PC-3 (cell line): ENCODE data around the gene RBFOX2. TPM values are rescaled to one million over a fixed set of nuclear protein-coding genes. Genes with fewer than 3 reads are reported as not detected.

Source experiments
- ATAC-seq: fragments of 200-7000 bp; cut with Tn5 transposase; 2 replicates; pipeline ENCODE4 v1.9.1; 2020; ENCODE audit warnings: mild to moderate bottlenecking, moderate library complexity
- BruUV-seq: library from RNA; stranded (reverse); fragments of 400-500 nt; replicated peaks from 2 replicates; lab custom pipeline; 2021; lab: Mats Ljungman, UMichigan
- CTCF ChIA-PET: fragments of 300-600 bp; sonication (Branson Sonifier 250); formaldehyde crosslinking; loops from one replicate; lab custom pipeline; 2022; ENCODE audit warnings: antibody characterized with exemption; lab: Charles Lee
- POLR2A ChIA-PET: fragments of 300-600 bp; sonication (Branson Sonifier 250); formaldehyde crosslinking; loops from one replicate; lab custom pipeline; 2022; ENCODE audit warnings: antibody characterized with exemption; ENCODE audit not compliant: unreplicated experiment; lab: Charles Lee
- DNase-seq: peaks from one replicate; pipeline ENCODE4 v3.0.0-alpha.2; 2015
- H2AFZ ChIP-seq: fragments of 300-600 bp; sonication (generic); 2 replicates; pipeline ENCODE4 v1.6.0; 2016; ENCODE audit warnings: antibody characterized with exemption, low read length
- H3F3A ChIP-seq: fragments of 300-600 bp; sonication (generic); one replicate; pipeline ENCODE4 v1.6.0; 2017; ENCODE audit warnings: antibody characterized with exemption, low read length, control low read depth, mild to moderate bottlenecking; ENCODE audit not compliant: unreplicated experiment
- H3K27ac ChIP-seq: fragments of 300-600 bp; sonication (generic); 2 replicates; pipeline ENCODE4 v1.5.1; 2016; ENCODE audit warnings: mild to moderate bottlenecking, low read length
- H3K27me3 ChIP-seq: fragments of 300-600 bp; sonication (generic); 2 replicates; pipeline ENCODE4 v1.6.1; 2016; ENCODE audit warnings: low read length, mixed read lengths
- H3K36me3 ChIP-seq: fragments of 300-600 bp; sonication (generic); 2 replicates; pipeline ENCODE4 v1.6.1; 2016; ENCODE audit warnings: low read depth, mixed run types, low read length, mixed read lengths
- H3K4me1 ChIP-seq: fragments of 300-600 bp; sonication (generic); 2 replicates; pipeline ENCODE4 v1.5.1; 2016; ENCODE audit warnings: low read length; ENCODE audit not compliant: insufficient read depth
- H3K4me2 ChIP-seq: fragments of 300-600 bp; sonication (generic); 2 replicates; pipeline ENCODE4 v1.6.0; 2016; ENCODE audit warnings: low read length
- H3K4me3 ChIP-seq: fragments of 300-600 bp; sonication (generic); 2 replicates; pipeline ENCODE4 v1.5.1; 2016; ENCODE audit warnings: mild to moderate bottlenecking, low read length, mixed read lengths
- H3K79me2 ChIP-seq: fragments of 300-600 bp; sonication (generic); 2 replicates; pipeline ENCODE4 v1.6.1; 2017; ENCODE audit warnings: low read length, mixed read lengths
- H3K9ac ChIP-seq: fragments of 300-600 bp; sonication (generic); 2 replicates; pipeline ENCODE4 v1.6.0; 2016; ENCODE audit warnings: mild to moderate bottlenecking, low read length
- H3K9me2 ChIP-seq: fragments of 300-600 bp; sonication (generic); replicated peaks from 2 replicates; pipeline ENCODE4 v1.6.1; 2016; ENCODE audit warnings: mixed run types, low read length, mixed read lengths
- H3K9me3 ChIP-seq: fragments of 300-600 bp; sonication (generic); 2 replicates; pipeline ENCODE4 v1.6.1; 2016; ENCODE audit warnings: low read length, mixed read lengths
- H4K20me1 ChIP-seq: fragments of 300-600 bp; sonication (generic); 2 replicates; pipeline ENCODE4 v1.6.1; 2016; ENCODE audit warnings: low read length, mixed read lengths
- EZH2 ChIP-seq: fragments of 300-600 bp; sonication (generic); IDR thresholded peaks from one replicate; pipeline ENCODE4 v1.6.1; 2017; ENCODE audit warnings: antibody characterized with exemption, mild to moderate bottlenecking, low read length; ENCODE audit not compliant: unreplicated experiment
- EZH2phosphoT487 ChIP-seq: fragments of 300-600 bp; sonication (generic); IDR thresholded peaks from 2 replicates; pipeline ENCODE4 v1.6.1; 2018; ENCODE audit warnings: mild to moderate bottlenecking, antibody characterized with exemption, low read length, borderline replicate concordance
- intact Hi-C: fragments of 100-400 bp; cut with micrococcal nuclease; formaldehyde crosslinking; loops from 2 replicates; pipeline ENCODE4 v1.9.0; 2023
- total RNA-seq: library from RNA; depleted of rRNA; stranded (reverse); fragments of >200 nt; gene quantifications from 2 replicates; pipeline ENCODE4 v1.2.3, GENCODE V29; 2014
- TF ChIP-seq, protein P1 (sequence below): fragments of 300-600 bp; sonication (generic); conservative IDR thresholded peaks from 2 replicates; pipeline ENCODE4 v1.5.1; 2017; ENCODE audit warnings: antibody characterized with exemption, low read depth, mild to moderate bottlenecking, low read length

Gene RBFOX2
- total RNA-seq, 1 experiment from 2014 or later = 75.1 TPM

DNA sequence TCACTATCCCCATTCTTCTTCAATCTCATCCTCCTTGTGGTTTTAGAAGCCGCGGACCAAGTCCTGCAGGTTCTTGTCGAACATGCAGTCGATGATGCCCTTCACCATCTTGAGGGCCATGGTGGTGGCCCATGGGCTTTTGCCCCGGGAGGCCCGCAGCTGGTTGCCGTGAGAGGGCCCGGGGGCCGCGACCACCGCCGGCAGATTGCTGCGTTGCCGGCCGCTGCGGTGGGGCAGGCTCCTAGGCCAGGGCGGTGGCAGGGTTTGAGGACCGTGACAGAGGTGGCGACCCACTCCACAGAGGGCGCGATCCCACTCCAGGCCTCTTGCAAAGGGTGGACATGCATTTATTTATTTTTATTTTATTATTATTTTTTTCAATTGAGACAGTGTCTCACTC, 244.0 kb downstream of the RBFOX2 start:
- no peaks in the 10 kb centered on the region for H3K27me3 ChIP-seq
- H3K4me3 ChIP-seq = peak overlapping the region; percentile 31; the same call in 1 of the 2 replicates
- H3K79me2 ChIP-seq = peaks cover 81% of the 10 kb centered on the region
- peak overlapping the region; percentile 51 for H3K9ac ChIP-seq
- BruUV-seq = no TSS peak
- peak overlapping the region; percentile 92 for H3K27ac ChIP-seq
- H3F3A ChIP-seq = peaks cover 10% of the 10 kb centered on the region
- intact Hi-C loops = loop anchor here (5.0 kb wide), 1 partner anchor 157 kb away; no protein-coding TSS in a partner anchor
- no peaks in the 10 kb centered on the region for H4K20me1 ChIP-seq
- no peaks in the 10 kb centered on the region for H3K9me2 ChIP-seq
- DNase-seq (no peak), ATAC-seq (no peak)
- no peak overlapping the region for H2AFZ ChIP-seq
- peak overlapping the region; percentile 74 for H3K4me2 ChIP-seq
- H3K9me3 ChIP-seq = no peaks in the 10 kb centered on the region
- peaks cover 12% of the 10 kb centered on the region for H3K36me3 ChIP-seq
- ChIA-PET CTCF (no interaction called here), POLR2A (interaction anchor here (0.5 to 1.0 kb wide), 2 partner anchors 18 to 51 kb away, joined by 3 to 8 read pairs; no protein-coding TSS in a partner anchor)
- H3K4me1 ChIP-seq = peaks cover 29% of the 10 kb centered on the region
- TF ChIP-seq EZH2 = no peak
- TF ChIP-seq, protein P1, sequence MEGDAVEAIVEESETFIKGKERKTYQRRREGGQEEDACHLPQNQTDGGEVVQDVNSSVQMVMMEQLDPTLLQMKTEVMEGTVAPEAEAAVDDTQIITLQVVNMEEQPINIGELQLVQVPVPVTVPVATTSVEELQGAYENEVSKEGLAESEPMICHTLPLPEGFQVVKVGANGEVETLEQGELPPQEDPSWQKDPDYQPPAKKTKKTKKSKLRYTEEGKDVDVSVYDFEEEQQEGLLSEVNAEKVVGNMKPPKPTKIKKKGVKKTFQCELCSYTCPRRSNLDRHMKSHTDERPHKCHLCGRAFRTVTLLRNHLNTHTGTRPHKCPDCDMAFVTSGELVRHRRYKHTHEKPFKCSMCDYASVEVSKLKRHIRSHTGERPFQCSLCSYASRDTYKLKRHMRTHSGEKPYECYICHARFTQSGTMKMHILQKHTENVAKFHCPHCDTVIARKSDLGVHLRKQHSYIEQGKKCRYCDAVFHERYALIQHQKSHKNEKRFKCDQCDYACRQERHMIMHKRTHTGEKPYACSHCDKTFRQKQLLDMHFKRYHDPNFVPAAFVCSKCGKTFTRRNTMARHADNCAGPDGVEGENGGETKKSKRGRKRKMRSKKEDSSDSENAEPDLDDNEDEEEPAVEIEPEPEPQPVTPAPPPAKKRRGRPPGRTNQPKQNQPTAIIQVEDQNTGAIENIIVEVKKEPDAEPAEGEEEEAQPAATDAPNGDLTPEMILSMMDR = no peak
- TF ChIP-seq EZH2phosphoT487 = no peak

DNA sequence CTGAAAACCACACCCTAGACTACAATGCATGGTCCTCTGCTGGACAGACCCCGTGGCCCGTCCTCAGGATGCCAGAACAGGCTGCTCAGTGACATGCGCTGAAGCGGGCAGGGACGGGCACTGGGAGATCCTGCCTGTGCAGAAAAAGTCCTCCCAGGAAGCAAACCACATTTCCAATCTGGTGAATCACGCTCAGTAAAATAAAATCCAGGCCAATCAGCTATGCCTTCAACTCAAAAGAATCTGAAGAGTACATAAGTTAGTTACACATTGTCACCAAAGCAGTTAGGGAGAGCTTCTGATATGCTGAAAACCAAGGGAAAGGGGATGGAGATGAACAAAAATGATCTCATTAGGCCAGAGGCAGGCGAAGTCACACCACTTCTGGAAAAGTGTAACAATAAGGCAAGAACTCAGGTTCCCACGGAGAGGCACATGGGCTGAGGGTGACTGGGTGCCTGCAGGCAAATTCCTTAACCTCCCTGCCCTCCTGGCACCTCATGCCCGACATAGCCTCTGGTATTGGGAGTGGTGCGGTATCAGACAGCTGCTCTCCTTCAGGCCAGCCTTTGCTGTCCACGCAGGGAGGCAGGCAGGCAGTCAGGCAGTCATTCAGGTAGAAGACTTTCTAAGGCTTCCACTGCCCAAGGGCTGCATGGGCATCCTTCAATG, 244.5 kb downstream of the RBFOX2 start:
- ChIA-PET POLR2A (interaction anchor here (0.5 to 1.0 kb wide), 2 partner anchors 17 to 52 kb away, joined by 3 to 8 read pairs; no protein-coding TSS in a partner anchor), CTCF (interaction anchor here (0.6 kb wide), 1 partner anchor 52 kb away, joined by 3 read pairs; no protein-coding TSS in a partner anchor)
- H3K9me3 ChIP-seq = no peaks in the 10 kb centered on the region
- peak overlapping the region; percentile 51 for H3K9ac ChIP-seq
- BruUV-seq = TSS peak; percentile 80
- intact Hi-C loops = loop anchor here (5.0 kb wide), 1 partner anchor 157 kb away; no protein-coding TSS in a partner anchor
- no peaks in the 10 kb centered on the region for H3K9me2 ChIP-seq
- H3K36me3 ChIP-seq = peaks cover 12% of the 10 kb centered on the region
- peak overlapping the region; percentile 74 for H3K4me2 ChIP-seq
- no peaks in the 10 kb centered on the region for H3K27me3 ChIP-seq
- peak; percentile 94 for ATAC-seq
- peaks cover 80% of the 10 kb centered on the region for H3K79me2 ChIP-seq
- peak overlapping the region; percentile 31; the same call in 1 of the 2 replicates for H3K4me3 ChIP-seq
- H3K4me1 ChIP-seq = peaks cover 29% of the 10 kb centered on the region
- H2AFZ ChIP-seq = peak overlapping the region; percentile 21; the same call in 1 of the 2 replicates
- TF ChIP-seq EZH2 (no peak), EZH2phosphoT487 (no peak)
- TF ChIP-seq, protein P1 = no peak
- H3F3A ChIP-seq = peaks cover 10% of the 10 kb centered on the region
- DNase-seq = peak; percentile 89
- H3K27ac ChIP-seq = peak overlapping the region; percentile 92
- no peaks in the 10 kb centered on the region for H4K20me1 ChIP-seq

DNA sequence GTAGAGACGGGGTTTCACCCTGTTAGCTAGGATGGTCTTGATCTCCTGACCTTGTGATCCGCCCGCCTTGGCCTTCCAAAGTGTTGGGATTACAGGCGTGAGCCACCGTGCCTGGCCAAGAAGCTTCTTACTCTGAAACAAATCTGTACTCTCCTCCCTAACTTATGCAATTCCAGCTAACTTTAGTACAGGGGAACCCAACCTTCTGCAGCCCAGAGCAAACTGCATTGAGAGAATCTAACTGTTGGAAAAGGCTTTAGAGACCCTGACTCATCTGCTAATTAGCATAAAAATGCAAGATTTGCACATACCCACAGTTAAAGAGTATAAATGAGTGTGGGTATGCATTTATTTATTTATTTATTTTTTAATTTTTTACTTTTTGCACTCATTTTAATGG, 246.1 kb downstream of the RBFOX2 start:
- H3K36me3 ChIP-seq = peaks cover 12% of the 10 kb centered on the region
- no peak overlapping the region for H3K27ac ChIP-seq
- BruUV-seq = no TSS peak
- peaks cover 39% of the 10 kb centered on the region for H3K4me1 ChIP-seq
- peaks cover 10% of the 10 kb centered on the region for H3F3A ChIP-seq
- H3K4me3 ChIP-seq = no peak overlapping the region
- no peak overlapping the region for H3K4me2 ChIP-seq
- H3K27me3 ChIP-seq = no peaks in the 10 kb centered on the region
- peaks cover 69% of the 10 kb centered on the region for H3K79me2 ChIP-seq
- no peak for ATAC-seq
- ChIA-PET CTCF (no interaction called here), POLR2A (no interaction called here)
- H3K9ac ChIP-seq = no peak overlapping the region
- H4K20me1 ChIP-seq = no peaks in the 10 kb centered on the region
- TF ChIP-seq EZH2 (no peak), EZH2phosphoT487 (no peak)
- TF ChIP-seq, protein P1 = no peak
- intact Hi-C loops = loop anchor here (5.0 kb wide), 1 partner anchor 155 kb away; no protein-coding TSS in a partner anchor
- no peak overlapping the region for H2AFZ ChIP-seq
- H3K9me2 ChIP-seq = no peaks in the 10 kb centered on the region
- no peak for DNase-seq
- H3K9me3 ChIP-seq = no peaks in the 10 kb centered on the region
